Measurements from ENCODE around the gene PSMB10.

DNA sequence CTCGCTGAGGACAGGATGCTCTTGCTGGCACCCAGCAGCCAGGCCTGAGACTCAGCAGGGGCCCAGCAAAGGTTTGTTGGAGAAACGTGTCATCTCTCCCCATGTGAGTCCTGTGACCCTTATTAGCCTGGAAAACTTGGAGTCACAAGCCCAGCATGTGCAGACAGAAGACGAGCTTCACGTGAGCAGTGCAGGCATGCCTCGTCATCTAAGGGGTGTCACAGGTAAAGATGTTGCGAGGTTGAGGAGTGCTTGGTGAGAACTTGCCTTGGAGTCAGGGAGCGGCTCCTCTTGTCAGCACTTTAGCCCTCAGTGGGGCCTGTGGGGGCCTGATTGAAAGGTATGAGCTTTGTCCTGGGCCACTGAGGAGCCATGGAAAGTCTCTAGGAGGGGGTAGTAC, 2.8 kb downstream of the PSMB10 start:
- no peak for TF ChIP-seq POLR2AphosphoS5 (IDR thresholded peaks at IDR 0.05; ENCODE audit: low read depth, low read length)
- no peak for TF ChIP-seq TAF1 (IDR thresholded peaks at IDR 0.05; ENCODE audit: borderline replicate concordance, insufficient read depth, low read length)

All from PFSK-1 (cell line).